ENCODE measurements around the gene TMEM121B. TPM values are rescaled to one million over a fixed set of nuclear protein-coding genes. Genes with fewer than 3 reads are reported as not detected.

The TMEM121B gene
- 0.09 to 0.25 TPM (median 0.14 TPM) in 5 replicates for total RNA-seq (2022; extraction: Qiagen RNA extraction)

DNA sequence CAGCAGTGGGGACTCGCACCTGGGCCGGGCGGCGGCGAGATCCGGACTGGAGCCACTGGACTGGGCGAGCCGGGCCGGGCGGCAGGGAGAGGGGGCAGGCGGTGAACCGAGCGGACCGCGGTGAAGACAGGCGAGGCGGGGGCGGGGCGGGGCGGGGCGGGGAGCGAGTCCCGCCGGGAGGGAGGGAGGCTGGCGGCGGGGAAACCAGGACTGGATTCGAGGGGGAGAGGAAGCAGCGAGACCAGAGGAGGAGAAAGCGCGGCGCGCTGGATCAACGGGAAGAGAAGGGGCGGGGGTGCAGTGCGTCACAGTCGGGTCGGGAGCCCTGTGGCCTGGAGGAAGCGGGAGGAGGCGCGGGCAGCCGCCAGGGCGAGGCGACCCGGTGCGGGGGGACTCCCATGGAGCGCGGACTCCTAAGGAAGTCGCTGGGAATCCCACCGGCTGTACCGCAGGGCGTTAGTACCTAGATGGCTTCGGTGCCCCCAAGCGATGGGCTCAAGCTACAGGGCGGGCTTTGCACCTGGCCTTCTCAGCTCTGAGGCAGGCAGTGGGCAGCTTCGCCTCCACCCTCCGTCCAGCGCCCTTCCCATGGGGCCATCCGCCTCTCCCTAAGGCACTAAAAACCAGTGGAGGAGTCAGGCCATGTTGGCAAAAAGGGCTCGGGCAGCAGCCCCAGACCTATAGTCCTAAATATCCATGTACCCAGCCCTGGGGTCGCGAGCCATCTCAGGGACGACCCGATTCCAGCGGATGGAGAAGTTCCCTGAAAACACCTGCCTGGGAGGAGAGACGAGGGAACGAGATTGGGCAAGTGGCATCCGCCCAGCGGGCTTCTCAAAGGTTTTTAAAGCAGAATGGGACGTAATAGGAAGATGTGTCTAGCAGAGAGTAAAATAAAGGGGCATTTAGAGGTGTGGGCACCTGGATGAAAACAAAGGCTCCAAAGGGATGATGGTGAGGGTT lies at the start of gene TMEM121B:
TMEM121B (minus strand) TSS at position 128 of the 963 bp plus-strand sequence. CDS start 233 bp downstream, outside the sequence.

DNA sequence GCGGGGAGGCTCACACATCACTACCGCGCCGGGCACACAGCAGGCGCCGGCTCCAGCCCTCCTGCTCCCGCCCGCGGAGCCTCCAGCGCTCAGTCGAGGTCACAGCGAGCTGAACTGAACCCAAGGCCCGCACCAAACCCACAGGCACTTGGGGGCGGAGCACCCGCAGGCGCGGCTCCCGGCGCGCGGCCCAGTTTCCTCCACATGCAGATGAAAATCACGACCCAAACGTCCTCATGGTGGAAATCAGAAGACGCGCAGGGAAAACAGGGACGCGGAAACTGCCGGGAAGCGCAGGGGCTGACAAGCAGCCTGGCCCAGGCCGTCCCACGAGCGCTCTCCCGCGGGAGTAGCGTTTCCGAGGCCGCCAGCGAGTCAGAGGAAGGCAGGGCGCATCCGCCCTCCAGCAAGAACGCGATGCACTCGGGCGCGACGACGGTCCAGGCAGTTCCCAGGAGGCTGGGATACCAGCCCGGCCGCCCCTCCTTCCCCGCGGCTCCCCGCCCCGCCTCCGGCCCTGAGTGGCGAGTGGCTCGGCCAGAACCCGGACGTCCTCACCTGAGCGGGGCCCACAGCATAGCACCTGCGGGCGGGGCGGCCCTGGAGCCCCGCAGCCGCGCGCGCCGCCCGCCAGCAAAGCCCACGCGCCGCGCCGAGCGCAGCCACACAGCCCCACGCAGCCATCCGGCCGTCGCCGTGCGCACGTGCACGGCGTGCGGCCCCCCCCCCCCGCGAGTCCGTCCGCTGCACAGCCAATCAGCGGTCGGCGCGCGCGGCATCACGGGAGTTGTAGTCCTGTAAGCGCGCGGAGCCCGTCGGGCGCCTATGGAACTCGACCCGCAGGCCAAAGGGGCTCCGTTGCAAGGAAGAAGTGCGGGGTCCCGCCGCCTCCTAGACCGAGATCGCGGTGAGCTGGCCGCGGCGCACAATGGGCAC lies 37.7 kb upstream of the TMEM121B start, which contains the start of gene HDHD5:
HDHD5 (minus strand) TSS at position 710 of the 936 bp plus-strand sequence; CDS start at position 684, 26 bp downstream.

GRCh38 chr22:17084554-17085276 lies 36.4 kb downstream of the TMEM121B start, which contains the start of gene IL17RA:
Gene IL17RA (plus strand): TSS chr22:17085000. CDS start chr22:17085092, 92 bp downstream.

Other genes with a start within 250 kb of the TMEM121B start
- gene GAB4, start 113.1 kb downstream of the TMEM121B start, total RNA-seq (2022; extraction: Qiagen RNA extraction), result not detected in 5 replicates
- 4.5 to 8.9 TPM (median 7.5 TPM) in 5 replicates for gene IL17RA, start 36.4 kb downstream of the TMEM121B start, total RNA-seq (2022; extraction: Qiagen RNA extraction)
- gene HDHD5, start 37.9 kb upstream of the TMEM121B start, total RNA-seq (2022; extraction: Qiagen RNA extraction), result 34.1 to 46.1 TPM (median 44.1 TPM) in 5 replicates
- gene ADA2, start 98.1 kb upstream of the TMEM121B start, total RNA-seq (2022; extraction: Qiagen RNA extraction), result not detected in 5 replicates
- gene CECR2, start 248.1 kb upstream of the TMEM121B start, total RNA-seq (2022; extraction: Qiagen RNA extraction), result 0.06 to 0.14 TPM (median 0.10 TPM) in 5 replicates